ENCODE data around the gene TALDO1. TPM values are rescaled to one million over a fixed set of nuclear protein-coding genes. Genes with fewer than 3 reads are reported as not detected.
A peak's percentile ranks its signal among the peaks of the same experiment; 100 is the strongest.

The TALDO1 gene
- total RNA-seq, 1 donor from 2014 or later = 101 TPM

- no peaks in the 10 kb centered on the region for H3K36me3 ChIP-seq
- peaks cover 20% of the 10 kb centered on the region for H3K4me1 ChIP-seq
- intact Hi-C loops (cut with micrococcal nuclease) = loop anchor here (10.0 kb wide), 1 partner anchor 56 kb away; no protein-coding TSS in a partner anchor
- H3K9me3 ChIP-seq (replicated peaks) = no peaks in the 10 kb centered on the region
- TF ChIP-seq, protein P1, sequence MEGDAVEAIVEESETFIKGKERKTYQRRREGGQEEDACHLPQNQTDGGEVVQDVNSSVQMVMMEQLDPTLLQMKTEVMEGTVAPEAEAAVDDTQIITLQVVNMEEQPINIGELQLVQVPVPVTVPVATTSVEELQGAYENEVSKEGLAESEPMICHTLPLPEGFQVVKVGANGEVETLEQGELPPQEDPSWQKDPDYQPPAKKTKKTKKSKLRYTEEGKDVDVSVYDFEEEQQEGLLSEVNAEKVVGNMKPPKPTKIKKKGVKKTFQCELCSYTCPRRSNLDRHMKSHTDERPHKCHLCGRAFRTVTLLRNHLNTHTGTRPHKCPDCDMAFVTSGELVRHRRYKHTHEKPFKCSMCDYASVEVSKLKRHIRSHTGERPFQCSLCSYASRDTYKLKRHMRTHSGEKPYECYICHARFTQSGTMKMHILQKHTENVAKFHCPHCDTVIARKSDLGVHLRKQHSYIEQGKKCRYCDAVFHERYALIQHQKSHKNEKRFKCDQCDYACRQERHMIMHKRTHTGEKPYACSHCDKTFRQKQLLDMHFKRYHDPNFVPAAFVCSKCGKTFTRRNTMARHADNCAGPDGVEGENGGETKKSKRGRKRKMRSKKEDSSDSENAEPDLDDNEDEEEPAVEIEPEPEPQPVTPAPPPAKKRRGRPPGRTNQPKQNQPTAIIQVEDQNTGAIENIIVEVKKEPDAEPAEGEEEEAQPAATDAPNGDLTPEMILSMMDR (IDR thresholded peaks at IDR 0.05; ENCODE audit: borderline replicate concordance) = no peak
- DNase-seq = no peak
- H3K4me3 ChIP-seq = peak overlapping the region; percentile 34
- peaks cover 71% of the 10 kb centered on the region for H3K27me3 ChIP-seq (ENCODE audit: low read depth)
- no peak overlapping the region for H3K27ac ChIP-seq (replicated peaks)
Observed at GRCh38 chr11:720642-721246, 26.5 kb upstream of the TALDO1 start.

- Histone ChIP-seq H3K4me3 (peak overlapping the region; percentile 34), H3K9me3 (replicated peaks) (no peaks in the 10 kb centered on the region), H3K27ac (replicated peaks) (no peak overlapping the region), H3K36me3 (no peaks in the 10 kb centered on the region), H3K27me3 (ENCODE audit: low read depth) (peaks cover 76% of the 10 kb centered on the region), H3K4me1 (peaks cover 26% of the 10 kb centered on the region)
- TF ChIP-seq, protein P1 (IDR thresholded peaks at IDR 0.05; ENCODE audit: borderline replicate concordance) = no peak
- no peak for DNase-seq
- intact Hi-C loops (cut with micrococcal nuclease) = loop anchor here (10.0 kb wide), 1 partner anchor 56 kb away; no protein-coding TSS in a partner anchor
Observed at GRCh38 chr11:721247-721740, 26.0 kb upstream of the TALDO1 start.

- Histone ChIP-seq H3K9me3 (replicated peaks) (no peaks in the 10 kb centered on the region), H3K4me3 (no peak overlapping the region), H3K36me3 (no peaks in the 10 kb centered on the region), H3K27me3 (ENCODE audit: low read depth) (peaks cover 79% of the 10 kb centered on the region), H3K4me1 (peaks cover 31% of the 10 kb centered on the region), H3K27ac (replicated peaks) (no peak overlapping the region)
- intact Hi-C loops (cut with micrococcal nuclease) = loop anchor here (10.0 kb wide), 1 partner anchor 57 kb away; no protein-coding TSS in a partner anchor
- TF ChIP-seq, protein P1 (IDR thresholded peaks at IDR 0.05; ENCODE audit: borderline replicate concordance) = no peak
- DNase-seq = no peak
Observed at GRCh38 chr11:721741-722345, 25.4 kb upstream of the TALDO1 start.

GRCh38 chr11:722346-722811 lies 24.9 kb upstream of the TALDO1 start:
- intact Hi-C loops (cut with micrococcal nuclease) = loop anchor here (10.0 kb wide), 1 partner anchor 58 kb away; no protein-coding TSS in a partner anchor

More at GRCh38 chr11:722346-722811, 24.9 kb upstream of the TALDO1 start:
- no peak for DNase-seq
- peaks cover 84% of the 10 kb centered on the region for H3K27me3 ChIP-seq (ENCODE audit: low read depth)
- H3K4me1 ChIP-seq = peaks cover 31% of the 10 kb centered on the region
- TF ChIP-seq, protein P1 (IDR thresholded peaks at IDR 0.05; ENCODE audit: borderline replicate concordance) = no peak
- H3K27ac ChIP-seq (replicated peaks) = no peak overlapping the region
- no peak overlapping the region for H3K4me3 ChIP-seq
- no peaks in the 10 kb centered on the region for H3K36me3 ChIP-seq
- H3K9me3 ChIP-seq (replicated peaks) = no peaks in the 10 kb centered on the region

Data from left ventricle myocardium inferior (tissue), 1 donor.